Muscle layer of colon (tissue), 2 donors: ENCODE measurements around the gene DNAI1.

Experiments used
- H3K27ac ChIP-seq: one replicate; pipeline ENCODE4 v1.7.0; 2013; ENCODE audit warnings: low read depth, mild to moderate bottlenecking, low read length, moderate library complexity
- H3K27me3 ChIP-seq, 2 donors: one replicate each; pipeline ENCODE4 v1.7.0; 2013; ENCODE audit warnings: low read length in 2 of 2, mild to moderate bottlenecking in 2 of 2; ENCODE audit not compliant: insufficient read depth in 2 of 2, control insufficient read depth in 1 of 2
- H3K36me3 ChIP-seq: one replicate; pipeline ENCODE4 v1.7.0; 2013; ENCODE audit warnings: mild to moderate bottlenecking, low read length; ENCODE audit not compliant: insufficient read depth
- H3K4me1 ChIP-seq: one replicate; pipeline ENCODE4 v1.7.0; 2013; ENCODE audit warnings: mild to moderate bottlenecking, low read length; ENCODE audit not compliant: insufficient read depth
- H3K4me3 ChIP-seq, 2 donors: one replicate each; pipeline ENCODE4 v1.7.0; 2013; ENCODE audit warnings: low read length in 2 of 2, low read depth in 1 of 2, mild to moderate bottlenecking in 1 of 2, moderate library complexity in 1 of 2
- H3K9ac ChIP-seq: one replicate; pipeline ENCODE4 v1.7.0; 2013; ENCODE audit warnings: low read length
- H3K9me3 ChIP-seq: one replicate; pipeline ENCODE4 v1.7.0; 2013; ENCODE audit warnings: mild to moderate bottlenecking, low read length
- donor health status: abdominal sarcoma.
- donor health status: Adenocarcinoma of cecum.

Gene DNAI1

GRCh38 chr9:34492051-34492450 lies 33.4 kb downstream of the DNAI1 start:
- Histone ChIP-seq H3K36me3 (no peaks in the 10 kb centered on the region), H3K4me3 (no peak overlapping the region), H3K27me3 (no peaks in the 10 kb centered on the region), H3K9me3 (no peaks in the 10 kb centered on the region), H3K9ac (no peak overlapping the region), H3K27ac (no peak overlapping the region), H3K4me1 (no peaks in the 10 kb centered on the region)

- no peaks in the 10 kb centered on the region for H3K36me3 ChIP-seq
- H3K4me1 ChIP-seq = no peaks in the 10 kb centered on the region
- H3K9me3 ChIP-seq = no peaks in the 10 kb centered on the region
- H3K27me3 ChIP-seq = no peaks in the 10 kb centered on the region
- H3K27ac ChIP-seq = no peak overlapping the region
- H3K9ac ChIP-seq = no peak overlapping the region
- no peak overlapping the region for H3K4me3 ChIP-seq
Measured at GRCh38 chr9:34493972-34494535, 35.4 kb downstream of the DNAI1 start.

- no peak overlapping the region for H3K27ac ChIP-seq
Measured at GRCh38 chr9:34496149-34496712, 37.6 kb downstream of the DNAI1 start.

GRCh38 chr9:34498553-34498952 lies 39.9 kb downstream of the DNAI1 start:
- H3K27ac ChIP-seq = no peak overlapping the region
- no peak overlapping the region for H3K4me3 ChIP-seq
- H3K9ac ChIP-seq = no peak overlapping the region
- H3K27me3 ChIP-seq = no peaks in the 10 kb centered on the region
- no peaks in the 10 kb centered on the region for H3K36me3 ChIP-seq
- peaks cover 25% of the 10 kb centered on the region for H3K4me1 ChIP-seq
- no peaks in the 10 kb centered on the region for H3K9me3 ChIP-seq

More at GRCh38 chr9:34496149-34496712, 37.6 kb downstream of the DNAI1 start:
- no peaks in the 10 kb centered on the region for H3K9me3 ChIP-seq
- H3K4me1 ChIP-seq = peaks cover 5% of the 10 kb centered on the region
- H3K4me3 ChIP-seq = no peak overlapping the region
- no peaks in the 10 kb centered on the region for H3K27me3 ChIP-seq
- no peaks in the 10 kb centered on the region for H3K36me3 ChIP-seq
- no peak overlapping the region for H3K9ac ChIP-seq

- H3K9me3 ChIP-seq = no peaks in the 10 kb centered on the region
- H3K27ac ChIP-seq = no peak overlapping the region
- H3K36me3 ChIP-seq = no peaks in the 10 kb centered on the region
- H3K9ac ChIP-seq = no peak overlapping the region
- no peaks in the 10 kb centered on the region for H3K27me3 ChIP-seq
- peaks cover 25% of the 10 kb centered on the region for H3K4me1 ChIP-seq
- H3K4me3 ChIP-seq = no peak overlapping the region
Measured at GRCh38 chr9:34499076-34499475, 40.5 kb downstream of the DNAI1 start.

GRCh38 chr9:34500623-34501267 lies 42.1 kb downstream of the DNAI1 start:
- Histone ChIP-seq H3K4me3 (no peak overlapping the region), H3K27me3 (no peaks in the 10 kb centered on the region), H3K9me3 (no peaks in the 10 kb centered on the region), H3K9ac (no peak overlapping the region), H3K27ac (no peak overlapping the region), H3K36me3 (no peaks in the 10 kb centered on the region), H3K4me1 (peaks cover 25% of the 10 kb centered on the region)

GRCh38 chr9:34501372-34501771 lies 42.8 kb downstream of the DNAI1 start:
- Histone ChIP-seq H3K9me3 (no peaks in the 10 kb centered on the region), H3K4me1 (peaks cover 25% of the 10 kb centered on the region), H3K9ac (no peak overlapping the region), H3K27ac (no peak overlapping the region), H3K36me3 (no peaks in the 10 kb centered on the region), H3K27me3 (no peaks in the 10 kb centered on the region), H3K4me3 (no peak overlapping the region)

GRCh38 chr9:34501889-34502425 lies 43.4 kb downstream of the DNAI1 start:
- no peaks in the 10 kb centered on the region for H3K9me3 ChIP-seq
- H3K9ac ChIP-seq = no peak overlapping the region
- H3K27ac ChIP-seq = no peak overlapping the region
- H3K4me1 ChIP-seq = peaks cover 25% of the 10 kb centered on the region
- H3K36me3 ChIP-seq = no peaks in the 10 kb centered on the region
- no peaks in the 10 kb centered on the region for H3K27me3 ChIP-seq
- H3K4me3 ChIP-seq = no peak overlapping the region

GRCh38 chr9:34502471-34502870 lies 43.9 kb downstream of the DNAI1 start:
- no peak overlapping the region for H3K9ac ChIP-seq
- peaks cover 25% of the 10 kb centered on the region for H3K4me1 ChIP-seq
- H3K36me3 ChIP-seq = no peaks in the 10 kb centered on the region
- H3K4me3 ChIP-seq = no peak overlapping the region
- no peak overlapping the region for H3K27ac ChIP-seq
- no peaks in the 10 kb centered on the region for H3K9me3 ChIP-seq
- no peaks in the 10 kb centered on the region for H3K27me3 ChIP-seq

- Histone ChIP-seq H3K4me1 (peaks cover 25% of the 10 kb centered on the region), H3K27ac (no peak overlapping the region), H3K27me3 (no peaks in the 10 kb centered on the region), H3K4me3 (no peak overlapping the region), H3K9me3 (no peaks in the 10 kb centered on the region), H3K36me3 (no peaks in the 10 kb centered on the region), H3K9ac (no peak overlapping the region)
Measured at GRCh38 chr9:34502891-34503290, 44.3 kb downstream of the DNAI1 start.

GRCh38 chr9:34503406-34503805 lies 44.8 kb downstream of the DNAI1 start:
- H3K4me3 ChIP-seq = no peak overlapping the region
- peaks cover 25% of the 10 kb centered on the region for H3K4me1 ChIP-seq
- no peaks in the 10 kb centered on the region for H3K9me3 ChIP-seq
- no peak overlapping the region for H3K9ac ChIP-seq
- H3K36me3 ChIP-seq = no peaks in the 10 kb centered on the region
- H3K27ac ChIP-seq = no peak overlapping the region
- no peaks in the 10 kb centered on the region for H3K27me3 ChIP-seq
